ENCODE data around the gene OR6S1. TPM values are rescaled to one million over a fixed set of nuclear protein-coding genes. Genes with fewer than 3 reads are reported as not detected.

OR6S1 gene
- total and polyA plus RNA-seq, 2 of the 8 experiments (the other 6 are each of a cell fraction or from before 2014, with no cell fraction given), result not detected

DNA sequence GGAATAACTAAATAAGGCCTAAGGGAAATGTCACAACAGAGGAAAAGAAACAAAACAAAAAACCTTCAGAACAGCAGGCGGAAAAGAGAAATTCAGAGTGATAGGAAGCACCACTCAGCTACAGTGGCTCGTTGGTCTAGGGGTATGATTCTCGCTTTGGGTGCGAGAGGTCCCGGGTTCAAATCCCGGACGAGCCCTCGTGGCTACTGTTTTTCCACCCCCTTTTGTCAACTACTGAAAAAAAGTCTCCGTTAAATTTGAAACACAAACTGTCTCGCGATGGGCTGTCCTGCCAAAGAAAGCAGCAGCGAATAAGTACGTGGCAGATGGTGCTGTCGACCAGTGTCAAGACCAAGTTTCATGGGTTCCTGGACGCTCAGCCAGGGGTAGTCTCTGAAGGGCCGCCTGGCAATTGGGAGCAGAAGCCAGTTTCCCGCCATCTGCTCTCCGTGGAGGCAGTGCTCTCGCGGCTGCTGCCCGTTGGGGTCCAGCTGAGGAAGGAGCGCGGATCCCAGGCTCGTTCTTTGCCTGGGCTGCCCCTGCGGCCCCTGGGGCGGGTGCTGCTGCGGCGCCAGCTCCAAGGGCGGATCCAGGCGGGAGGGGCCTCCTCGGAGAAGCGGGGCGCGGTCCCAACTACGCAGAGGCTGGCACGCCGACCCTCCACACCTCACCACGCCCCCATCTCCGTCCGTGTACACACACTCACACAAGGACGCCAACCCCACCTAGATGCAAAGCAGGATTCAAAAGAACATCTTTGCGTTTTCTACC is 42.6 kb upstream of the OR6S1 start, which contains the start of gene RNASE4 (continued):
- TF ChIP-seq, protein P1, sequence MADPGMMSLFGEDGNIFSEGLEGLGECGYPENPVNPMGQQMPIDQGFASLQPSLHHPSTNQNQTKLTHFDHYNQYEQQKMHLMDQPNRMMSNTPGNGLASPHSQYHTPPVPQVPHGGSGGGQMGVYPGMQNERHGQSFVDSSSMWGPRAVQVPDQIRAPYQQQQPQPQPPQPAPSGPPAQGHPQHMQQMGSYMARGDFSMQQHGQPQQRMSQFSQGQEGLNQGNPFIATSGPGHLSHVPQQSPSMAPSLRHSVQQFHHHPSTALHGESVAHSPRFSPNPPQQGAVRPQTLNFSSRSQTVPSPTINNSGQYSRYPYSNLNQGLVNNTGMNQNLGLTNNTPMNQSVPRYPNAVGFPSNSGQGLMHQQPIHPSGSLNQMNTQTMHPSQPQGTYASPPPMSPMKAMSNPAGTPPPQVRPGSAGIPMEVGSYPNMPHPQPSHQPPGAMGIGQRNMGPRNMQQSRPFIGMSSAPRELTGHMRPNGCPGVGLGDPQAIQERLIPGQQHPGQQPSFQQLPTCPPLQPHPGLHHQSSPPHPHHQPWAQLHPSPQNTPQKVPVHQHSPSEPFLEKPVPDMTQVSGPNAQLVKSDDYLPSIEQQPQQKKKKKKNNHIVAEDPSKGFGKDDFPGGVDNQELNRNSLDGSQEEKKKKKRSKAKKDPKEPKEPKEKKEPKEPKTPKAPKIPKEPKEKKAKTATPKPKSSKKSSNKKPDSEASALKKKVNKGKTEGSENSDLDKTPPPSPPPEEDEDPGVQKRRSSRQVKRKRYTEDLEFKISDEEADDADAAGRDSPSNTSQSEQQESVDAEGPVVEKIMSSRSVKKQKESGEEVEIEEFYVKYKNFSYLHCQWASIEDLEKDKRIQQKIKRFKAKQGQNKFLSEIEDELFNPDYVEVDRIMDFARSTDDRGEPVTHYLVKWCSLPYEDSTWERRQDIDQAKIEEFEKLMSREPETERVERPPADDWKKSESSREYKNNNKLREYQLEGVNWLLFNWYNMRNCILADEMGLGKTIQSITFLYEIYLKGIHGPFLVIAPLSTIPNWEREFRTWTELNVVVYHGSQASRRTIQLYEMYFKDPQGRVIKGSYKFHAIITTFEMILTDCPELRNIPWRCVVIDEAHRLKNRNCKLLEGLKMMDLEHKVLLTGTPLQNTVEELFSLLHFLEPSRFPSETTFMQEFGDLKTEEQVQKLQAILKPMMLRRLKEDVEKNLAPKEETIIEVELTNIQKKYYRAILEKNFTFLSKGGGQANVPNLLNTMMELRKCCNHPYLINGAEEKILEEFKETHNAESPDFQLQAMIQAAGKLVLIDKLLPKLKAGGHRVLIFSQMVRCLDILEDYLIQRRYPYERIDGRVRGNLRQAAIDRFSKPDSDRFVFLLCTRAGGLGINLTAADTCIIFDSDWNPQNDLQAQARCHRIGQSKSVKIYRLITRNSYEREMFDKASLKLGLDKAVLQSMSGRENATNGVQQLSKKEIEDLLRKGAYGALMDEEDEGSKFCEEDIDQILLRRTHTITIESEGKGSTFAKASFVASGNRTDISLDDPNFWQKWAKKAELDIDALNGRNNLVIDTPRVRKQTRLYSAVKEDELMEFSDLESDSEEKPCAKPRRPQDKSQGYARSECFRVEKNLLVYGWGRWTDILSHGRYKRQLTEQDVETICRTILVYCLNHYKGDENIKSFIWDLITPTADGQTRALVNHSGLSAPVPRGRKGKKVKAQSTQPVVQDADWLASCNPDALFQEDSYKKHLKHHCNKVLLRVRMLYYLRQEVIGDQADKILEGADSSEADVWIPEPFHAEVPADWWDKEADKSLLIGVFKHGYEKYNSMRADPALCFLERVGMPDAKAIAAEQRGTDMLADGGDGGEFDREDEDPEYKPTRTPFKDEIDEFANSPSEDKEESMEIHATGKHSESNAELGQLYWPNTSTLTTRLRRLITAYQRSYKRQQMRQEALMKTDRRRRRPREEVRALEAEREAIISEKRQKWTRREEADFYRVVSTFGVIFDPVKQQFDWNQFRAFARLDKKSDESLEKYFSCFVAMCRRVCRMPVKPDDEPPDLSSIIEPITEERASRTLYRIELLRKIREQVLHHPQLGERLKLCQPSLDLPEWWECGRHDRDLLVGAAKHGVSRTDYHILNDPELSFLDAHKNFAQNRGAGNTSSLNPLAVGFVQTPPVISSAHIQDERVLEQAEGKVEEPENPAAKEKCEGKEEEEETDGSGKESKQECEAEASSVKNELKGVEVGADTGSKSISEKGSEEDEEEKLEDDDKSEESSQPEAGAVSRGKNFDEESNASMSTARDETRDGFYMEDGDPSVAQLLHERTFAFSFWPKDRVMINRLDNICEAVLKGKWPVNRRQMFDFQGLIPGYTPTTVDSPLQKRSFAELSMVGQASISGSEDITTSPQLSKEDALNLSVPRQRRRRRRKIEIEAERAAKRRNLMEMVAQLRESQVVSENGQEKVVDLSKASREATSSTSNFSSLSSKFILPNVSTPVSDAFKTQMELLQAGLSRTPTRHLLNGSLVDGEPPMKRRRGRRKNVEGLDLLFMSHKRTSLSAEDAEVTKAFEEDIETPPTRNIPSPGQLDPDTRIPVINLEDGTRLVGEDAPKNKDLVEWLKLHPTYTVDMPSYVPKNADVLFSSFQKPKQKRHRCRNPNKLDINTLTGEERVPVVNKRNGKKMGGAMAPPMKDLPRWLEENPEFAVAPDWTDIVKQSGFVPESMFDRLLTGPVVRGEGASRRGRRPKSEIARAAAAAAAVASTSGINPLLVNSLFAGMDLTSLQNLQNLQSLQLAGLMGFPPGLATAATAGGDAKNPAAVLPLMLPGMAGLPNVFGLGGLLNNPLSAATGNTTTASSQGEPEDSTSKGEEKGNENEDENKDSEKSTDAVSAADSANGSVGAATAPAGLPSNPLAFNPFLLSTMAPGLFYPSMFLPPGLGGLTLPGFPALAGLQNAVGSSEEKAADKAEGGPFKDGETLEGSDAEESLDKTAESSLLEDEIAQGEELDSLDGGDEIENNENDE (IDR thresholded peaks at IDR 0.05; ENCODE audit: insufficient replicate concordance, low read length), result no peak
- no peak for TF ChIP-seq RXRA (IDR thresholded peaks at IDR 0.05; ENCODE audit: insufficient read depth, low read depth, low read length)
- TF ChIP-seq TAF7 (optimal IDR thresholded peaks at IDR 0.05; ENCODE audit: borderline replicate concordance, low read depth, low read length), result no peak
- TF ChIP-seq HDAC6 (IDR thresholded peaks at IDR 0.05; ENCODE audit: low read depth, low read length), result no peak
- no peak for TF ChIP-seq CHD1 (IDR thresholded peaks at IDR 0.05; ENCODE audit: low read depth, low read length)
- TF ChIP-seq, protein P2, sequence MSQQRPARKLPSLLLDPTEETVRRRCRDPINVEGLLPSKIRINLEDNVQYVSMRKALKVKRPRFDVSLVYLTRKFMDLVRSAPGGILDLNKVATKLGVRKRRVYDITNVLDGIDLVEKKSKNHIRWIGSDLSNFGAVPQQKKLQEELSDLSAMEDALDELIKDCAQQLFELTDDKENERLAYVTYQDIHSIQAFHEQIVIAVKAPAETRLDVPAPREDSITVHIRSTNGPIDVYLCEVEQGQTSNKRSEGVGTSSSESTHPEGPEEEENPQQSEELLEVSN (IDR thresholded peaks at IDR 0.05), result peak; percentile 73
- TF ChIP-seq, protein P3, sequence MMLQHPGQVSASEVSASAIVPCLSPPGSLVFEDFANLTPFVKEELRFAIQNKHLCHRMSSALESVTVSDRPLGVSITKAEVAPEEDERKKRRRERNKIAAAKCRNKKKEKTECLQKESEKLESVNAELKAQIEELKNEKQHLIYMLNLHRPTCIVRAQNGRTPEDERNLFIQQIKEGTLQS (IDR thresholded peaks at IDR 0.05; ENCODE audit: insufficient read depth, low read depth, low read length), result no peak
- no peak for TF ChIP-seq RFX5 (IDR thresholded peaks at IDR 0.05; ENCODE audit: borderline replicate concordance, low read depth, low read length)
- no peak for TF ChIP-seq JUN (IDR thresholded peaks at IDR 0.05; ENCODE audit: low read depth, low read length)
